Measurements from ENCODE around the gene ICAM3.

The ICAM3 gene

DNA sequence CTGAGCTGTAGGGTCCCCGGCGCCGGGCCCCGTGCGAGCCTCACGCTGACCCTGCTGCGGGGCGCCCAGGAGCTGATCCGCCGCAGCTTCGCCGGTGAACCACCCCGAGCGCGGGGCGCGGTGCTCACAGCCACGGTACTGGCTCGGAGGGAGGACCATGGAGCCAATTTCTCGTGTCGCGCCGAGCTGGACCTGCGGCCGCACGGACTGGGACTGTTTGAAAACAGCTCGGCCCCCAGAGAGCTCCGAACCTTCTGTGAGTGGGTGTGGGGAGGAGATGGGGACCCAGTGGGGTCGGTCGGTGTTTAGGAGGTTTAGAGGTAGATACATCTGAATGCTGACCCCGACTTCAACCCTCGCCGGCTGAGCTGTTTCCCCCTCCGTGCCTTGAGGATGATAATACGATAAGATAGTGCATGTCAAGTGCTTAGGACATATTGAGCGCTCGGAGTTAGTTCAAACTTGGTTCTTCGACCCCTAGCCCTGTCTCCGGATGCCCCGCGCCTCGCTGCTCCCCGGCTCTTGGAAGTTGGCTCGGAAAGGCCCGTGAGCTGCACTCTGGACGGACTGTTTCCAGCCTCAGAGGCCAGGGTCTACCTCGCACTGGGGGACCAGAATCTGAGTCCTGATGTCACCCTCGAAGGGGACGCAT is 47.7 kb downstream of the ICAM3 start:
- DNase-seq (ENCODE audit: low spot score): no peak

DNA sequence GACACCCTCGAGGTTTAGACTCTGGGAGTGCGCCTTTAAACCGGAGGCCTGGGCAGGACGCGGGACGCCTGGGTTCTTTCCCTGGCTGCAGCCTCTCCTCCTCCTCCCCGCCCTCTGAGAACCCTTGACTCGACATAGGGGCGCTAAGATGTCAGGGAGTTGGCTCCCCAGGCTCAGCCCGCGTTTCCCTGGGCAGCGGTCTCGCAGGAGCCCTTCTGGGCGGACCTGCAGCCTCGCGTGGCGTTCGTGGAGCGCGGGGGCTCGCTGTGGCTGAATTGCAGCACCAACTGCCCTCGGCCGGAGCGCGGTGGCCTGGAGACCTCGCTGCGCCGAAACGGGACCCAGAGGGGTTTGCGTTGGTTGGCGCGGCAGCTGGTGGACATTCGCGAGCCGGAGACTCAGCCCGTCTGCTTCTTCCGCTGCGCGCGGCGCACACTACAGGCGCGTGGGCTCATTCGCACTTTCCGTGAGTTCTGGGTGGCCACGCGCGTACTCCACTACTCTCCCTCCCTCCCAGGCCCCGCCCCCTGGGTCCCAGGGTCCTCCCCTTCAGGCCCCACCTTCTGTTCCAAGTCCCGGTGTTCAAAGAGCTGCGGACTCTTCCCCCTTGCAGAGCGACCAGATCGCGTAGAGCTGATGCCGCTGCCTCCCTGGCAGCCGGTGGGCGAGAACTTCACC is 48.4 kb downstream of the ICAM3 start:
- peak; percentile 50 for DNase-seq (ENCODE audit: low spot score)

DNA sequence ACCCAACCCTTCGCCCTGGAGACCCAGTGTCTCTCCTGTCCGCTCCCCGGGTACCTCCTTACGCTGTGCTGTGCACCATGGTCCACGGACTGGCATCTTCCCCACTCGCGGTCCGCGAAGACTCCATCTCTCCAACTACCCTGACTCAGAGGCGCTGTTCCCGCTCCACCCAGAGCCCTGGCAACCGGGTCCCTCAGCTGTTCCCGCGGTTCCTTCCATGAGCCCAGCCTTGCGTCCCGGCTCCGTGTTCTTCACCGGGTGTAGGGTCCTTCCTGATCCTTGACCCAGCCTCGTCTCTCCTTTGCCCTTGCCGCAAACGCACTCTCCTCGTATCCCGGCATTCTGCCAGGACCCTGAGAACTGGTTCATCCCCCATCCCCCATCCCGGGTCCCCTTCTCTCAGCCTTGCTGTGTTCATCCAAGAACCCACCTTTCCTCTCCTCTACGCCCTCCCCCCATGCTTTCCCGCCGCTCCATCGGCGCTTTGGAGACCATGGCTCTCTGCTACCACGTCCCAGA is 49.0 kb downstream of the ICAM3 start:
- no peak for DNase-seq (ENCODE audit: low spot score)

DNA sequence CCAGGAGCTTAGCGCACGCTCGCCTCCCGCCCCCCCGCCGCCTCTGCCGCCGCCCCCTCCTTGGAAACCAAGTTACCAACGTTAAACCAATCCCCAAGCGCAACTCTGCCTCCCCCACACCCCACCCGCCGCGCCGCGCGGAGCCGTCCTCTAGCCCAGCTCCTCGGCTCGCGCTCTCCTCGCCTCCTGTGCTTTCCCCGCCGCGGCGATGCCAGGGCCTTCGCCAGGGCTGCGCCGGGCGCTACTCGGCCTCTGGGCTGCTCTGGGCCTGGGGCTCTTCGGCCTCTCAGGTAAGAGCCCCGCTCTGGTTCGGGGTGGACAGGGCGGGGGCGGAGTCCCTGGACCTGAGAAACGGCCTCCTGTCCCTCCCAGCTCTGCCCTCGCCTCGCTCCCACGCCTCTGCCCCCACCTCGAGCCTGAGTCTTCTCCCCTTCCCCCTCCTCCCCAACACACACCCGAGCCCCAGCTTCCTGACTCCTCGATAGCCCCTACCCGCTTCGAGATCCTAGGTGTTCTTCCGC is 49.5 kb downstream of the ICAM3 start, which contains the start of gene ICAM5:
Gene ICAM5, plus strand, starts transcription at position 117 of the 521 bp plus-strand sequence. Its CDS starts 92 bp downstream, at position 209.
- no peak for DNase-seq (ENCODE audit: low spot score)

DNA sequence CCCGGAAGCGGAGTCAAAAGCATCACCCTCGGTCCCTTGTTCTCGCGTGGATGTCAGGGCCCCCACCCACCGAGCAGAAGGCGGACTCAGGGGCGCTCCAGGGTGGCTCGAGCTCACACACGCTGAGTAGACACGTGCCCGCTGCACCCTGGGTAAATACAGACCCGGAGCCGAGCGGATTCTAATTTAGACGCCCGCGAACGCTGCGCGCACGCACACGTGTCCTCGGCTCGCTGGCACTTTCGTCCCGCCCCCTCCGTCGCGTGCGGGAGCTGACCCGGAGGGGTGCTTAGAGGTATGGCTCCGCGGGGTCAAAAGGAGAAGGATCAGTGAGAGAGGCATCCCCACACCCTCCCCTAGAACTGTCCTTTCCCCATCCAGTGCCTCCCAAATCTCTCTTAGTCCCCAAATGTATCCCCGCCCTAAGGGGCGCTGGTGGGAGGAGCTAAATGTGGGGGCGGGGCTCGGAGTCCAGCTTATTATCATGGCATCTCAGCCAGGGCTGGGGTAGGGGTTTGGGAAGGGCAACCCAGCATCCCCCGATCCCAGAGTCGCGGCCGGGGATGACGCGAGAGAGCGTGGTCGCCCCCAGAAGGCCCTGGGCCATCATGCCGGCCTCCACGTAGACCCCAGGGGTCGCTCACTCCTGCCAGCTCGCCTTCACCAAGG is 50.1 kb downstream of the ICAM3 start:
- peak; percentile 43 for DNase-seq (ENCODE audit: low spot score)

DNA sequence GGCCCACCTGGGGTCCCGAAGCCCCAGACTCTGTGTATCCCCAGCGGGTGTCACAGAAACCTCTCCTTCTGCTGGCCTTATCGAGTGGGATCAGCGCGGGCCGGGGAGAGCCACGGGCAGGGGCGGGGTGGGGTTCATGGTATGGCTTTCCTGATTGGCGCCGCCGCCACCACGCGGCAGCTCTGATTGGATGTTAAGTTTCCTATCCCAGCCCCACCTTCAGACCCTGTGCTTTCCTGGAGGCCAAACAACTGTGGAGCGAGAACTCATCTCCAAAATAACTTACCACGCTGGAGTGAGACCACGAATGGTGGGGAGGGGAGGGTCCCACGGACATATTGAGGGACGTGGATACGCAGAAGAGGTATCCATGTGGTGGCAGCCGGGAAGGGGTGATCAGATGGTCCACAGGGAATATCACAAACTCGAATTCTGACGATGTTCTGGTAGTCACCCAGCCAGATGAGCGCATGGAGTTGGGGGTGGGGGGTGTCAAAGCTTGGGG is 50.7 kb downstream of the ICAM3 start:
- peak; percentile 67 for DNase-seq (ENCODE audit: low spot score)

DNA sequence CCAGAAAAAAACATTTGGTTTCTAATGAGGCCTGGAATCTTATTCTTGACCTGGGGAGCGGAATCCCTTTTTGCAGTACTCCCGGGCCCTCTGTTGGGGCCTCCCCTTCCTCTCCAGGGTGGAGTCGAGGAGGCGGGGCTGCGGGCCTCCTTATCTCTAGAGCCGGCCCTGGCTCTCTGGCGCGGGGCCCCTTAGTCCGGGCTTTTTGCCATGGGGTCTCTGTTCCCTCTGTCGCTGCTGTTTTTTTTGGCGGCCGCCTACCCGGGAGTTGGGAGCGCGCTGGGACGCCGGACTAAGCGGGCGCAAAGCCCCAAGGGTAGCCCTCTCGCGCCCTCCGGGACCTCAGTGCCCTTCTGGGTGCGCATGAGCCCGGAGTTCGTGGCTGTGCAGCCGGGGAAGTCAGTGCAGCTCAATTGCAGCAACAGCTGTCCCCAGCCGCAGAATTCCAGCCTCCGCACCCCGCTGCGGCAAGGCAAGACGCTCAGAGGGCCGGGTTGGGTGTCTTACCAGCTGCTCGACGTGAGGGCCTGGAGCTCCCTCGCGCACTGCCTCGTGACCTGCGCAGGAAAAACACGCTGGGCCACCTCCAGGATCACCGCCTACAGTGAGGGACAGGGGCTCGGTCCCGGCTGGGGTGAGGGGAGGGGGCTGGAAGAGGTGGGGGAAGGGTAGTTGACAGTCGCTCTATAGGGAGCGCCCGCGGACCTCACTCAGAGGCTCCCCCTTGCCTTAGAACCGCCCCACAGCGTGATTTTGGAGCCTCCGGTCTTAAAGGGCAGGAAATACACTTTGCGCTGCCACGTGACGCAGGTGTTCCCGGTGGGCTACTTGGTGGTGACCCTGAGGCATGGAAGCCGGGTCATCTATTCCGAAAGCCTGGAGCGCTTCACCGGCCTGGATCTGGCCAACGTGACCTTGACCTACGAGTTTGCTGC is 52.4 kb downstream of the ICAM3 start, which contains the start of gene ICAM4:
Gene ICAM4, plus strand, starts transcription at position 153 of the 935 bp plus-strand sequence. Its CDS starts 58 bp downstream, at position 211.
- DNase-seq (ENCODE audit: low spot score): no peak

DNA sequence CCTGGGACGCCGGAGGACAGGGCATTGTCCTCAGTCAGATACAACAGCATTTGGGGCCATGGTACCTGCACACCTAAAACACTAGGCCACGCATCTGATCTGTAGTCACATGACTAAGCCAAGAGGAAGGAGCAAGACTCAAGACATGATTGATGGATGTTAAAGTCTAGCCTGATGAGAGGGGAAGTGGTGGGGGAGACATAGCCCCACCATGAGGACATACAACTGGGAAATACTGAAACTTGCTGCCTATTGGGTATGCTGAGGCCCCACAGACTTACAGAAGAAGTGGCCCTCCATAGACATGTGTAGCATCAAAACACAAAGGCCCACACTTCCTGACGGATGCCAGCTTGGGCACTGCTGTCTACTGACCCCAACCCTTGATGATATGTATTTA is 54.0 kb downstream of the ICAM3 start:
- no peak for DNase-seq (ENCODE audit: low spot score)

DNA sequence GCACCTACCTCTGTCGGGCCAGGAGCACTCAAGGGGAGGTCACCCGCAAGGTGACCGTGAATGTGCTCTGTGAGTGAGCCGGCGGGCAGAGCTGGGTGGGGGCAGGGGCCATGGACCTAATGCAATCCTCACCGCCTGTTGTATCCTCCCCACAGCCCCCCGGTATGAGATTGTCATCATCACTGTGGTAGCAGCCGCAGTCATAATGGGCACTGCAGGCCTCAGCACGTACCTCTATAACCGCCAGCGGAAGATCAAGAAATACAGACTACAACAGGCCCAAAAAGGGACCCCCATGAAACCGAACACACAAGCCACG is 54.5 kb downstream of the ICAM3 start:
- DNase-seq (ENCODE audit: low spot score): no peak

DNA sequence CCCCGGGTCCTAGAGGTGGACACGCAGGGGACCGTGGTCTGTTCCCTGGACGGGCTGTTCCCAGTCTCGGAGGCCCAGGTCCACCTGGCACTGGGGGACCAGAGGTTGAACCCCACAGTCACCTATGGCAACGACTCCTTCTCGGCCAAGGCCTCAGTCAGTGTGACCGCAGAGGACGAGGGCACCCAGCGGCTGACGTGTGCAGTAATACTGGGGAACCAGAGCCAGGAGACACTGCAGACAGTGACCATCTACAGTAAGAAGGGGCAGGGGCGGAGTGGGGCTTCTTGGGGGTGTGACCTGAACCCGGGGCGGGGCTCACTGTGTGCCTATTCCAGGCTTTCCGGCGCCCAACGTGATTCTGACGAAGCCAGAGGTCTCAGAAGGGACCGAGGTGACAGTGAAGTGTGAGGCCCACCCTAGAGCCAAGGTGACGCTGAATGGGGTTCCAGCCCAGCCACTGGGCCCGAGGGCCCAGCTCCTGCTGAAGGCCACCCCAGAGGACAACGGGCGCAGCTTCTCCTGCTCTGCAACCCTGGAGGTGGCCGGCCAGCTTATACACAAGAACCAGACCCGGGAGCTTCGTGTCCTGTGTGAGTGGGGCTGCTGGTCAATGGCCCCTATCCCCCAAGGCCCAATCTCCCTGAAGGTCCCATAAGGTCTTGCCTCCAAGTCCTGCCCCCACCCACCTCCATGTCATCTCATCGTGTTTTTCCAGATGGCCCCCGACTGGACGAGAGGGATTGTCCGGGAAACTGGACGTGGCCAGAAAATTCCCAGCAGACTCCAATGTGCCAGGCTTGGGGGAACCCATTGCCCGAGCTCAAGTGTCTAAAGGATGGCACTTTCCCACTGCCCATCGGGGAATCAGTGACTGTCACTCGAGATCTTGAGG is 55.1 kb downstream of the ICAM3 start:
- no peak for DNase-seq (ENCODE audit: low spot score)
